Lung (tissue), 12 donors: Measurements from ENCODE around the gene CDX1. TPM values are rescaled to one million over a fixed set of nuclear protein-coding genes. Genes with fewer than 3 reads are reported as not detected.

Experiments used
- ATAC-seq: fragments of 200-7000 bp; cut with Tn5 transposase; one replicate; pipeline ENCODE4 v1.9.1; 2020; ENCODE audit warnings: moderate number of reproducible peaks; ENCODE audit not compliant: insufficient read depth, low FRiP score
- DNase-seq, 3 donors: peaks; one replicate each; pipeline ENCODE4 v3.0.0-alpha.2; 2013 to 2017
- H3K27ac ChIP-seq, 2 donors: one replicate each; pipeline ENCODE4 v1.5.1; 2013; ENCODE audit warnings: mild to moderate bottlenecking in 2 of 2, moderate library complexity in 2 of 2, control low read depth in 1 of 2, inconsistent platforms in 1 of 2, low read depth in 1 of 2, low read length in 1 of 2
- H3K27me3 ChIP-seq, 3 donors: one replicate each; pipeline ENCODE4 v1.5.1; 2013; ENCODE audit warnings: low read length in 2 of 3; ENCODE audit not compliant: control insufficient read depth in 3 of 3, insufficient read depth in 3 of 3
- H3K36me3 ChIP-seq, 4 donors: one replicate each; pipeline ENCODE4 v1.5.1; 2013; ENCODE audit warnings: low read length in 4 of 4, mild to moderate bottlenecking in 1 of 4, moderate library complexity in 1 of 4; ENCODE audit not compliant: control insufficient read depth in 4 of 4, insufficient read depth in 4 of 4
- H3K4me1 ChIP-seq, 5 donors: one replicate each; pipeline ENCODE4 v1.5.1; 2013; ENCODE audit warnings: low read length in 5 of 5, mild to moderate bottlenecking in 2 of 5, moderate library complexity in 1 of 5; ENCODE audit not compliant: control insufficient read depth in 5 of 5, insufficient read depth in 5 of 5
- H3K4me3 ChIP-seq: one replicate; pipeline ENCODE4 v1.5.1; 2013; ENCODE audit warnings: mild to moderate bottlenecking, control low read depth, moderate library complexity
- H3K9ac ChIP-seq, 2 donors: one replicate each; pipeline ENCODE4 v1.5.1; 2013; ENCODE audit warnings: low read length in 2 of 2, control low read depth in 1 of 2; ENCODE audit not compliant: insufficient read depth in 1 of 2
- H3K9me3 ChIP-seq, 4 donors: one replicate each; pipeline ENCODE4 v1.5.1; 2013; ENCODE audit warnings: low read length in 3 of 4, mild to moderate bottlenecking in 1 of 4, moderate library complexity in 1 of 4; ENCODE audit not compliant: control insufficient read depth in 4 of 4, insufficient read depth in 3 of 4
- WGBS, 2 donors: extraction: QIAGEN DNeasy Blood & Tissue Kit; methylation state at CpG; one replicate each; pipeline ENCODE4 v1.1.7; 2013; 5-methylcytosine and 5-hydroxymethylcytosine counted together
- polyA plus RNA-seq, 2 donors: library from polyadenylated mRNA; stranded (reverse); fragments of 200-250 nt; gene quantifications; one replicate each; pipeline ENCODE4 v1.2.1, GENCODE V29; 2013
- total RNA-seq, 2 donors: library from RNA; depleted of rRNA in 1 of 2; stranded (reverse); fragments of >200 nt in 1 of 2; gene quantifications; one replicate each; pipeline ENCODE4 v1.2.1, GENCODE V29; 2014 to 2021
- TF ChIP-seq, protein P1 (sequence below): IDR thresholded peaks from 2 replicates; pipeline ENCODE4 v1.5.1; 2012; ENCODE audit warnings: mild to moderate bottlenecking; ENCODE audit errors: control extremely low read depth, extremely low read depth
- donor health status: control.
- donor health status: control.
- donor health status: Bipolar disorder and iron deficiency.
- donor health status: healthy.
- donor health status: DM: yes; HTN: yes; CAD: no.

CDX1 gene
- total and polyA plus RNA-seq, 4 donors, result 0.09 to 0.43 (median 0.26) TPM

DNA sequence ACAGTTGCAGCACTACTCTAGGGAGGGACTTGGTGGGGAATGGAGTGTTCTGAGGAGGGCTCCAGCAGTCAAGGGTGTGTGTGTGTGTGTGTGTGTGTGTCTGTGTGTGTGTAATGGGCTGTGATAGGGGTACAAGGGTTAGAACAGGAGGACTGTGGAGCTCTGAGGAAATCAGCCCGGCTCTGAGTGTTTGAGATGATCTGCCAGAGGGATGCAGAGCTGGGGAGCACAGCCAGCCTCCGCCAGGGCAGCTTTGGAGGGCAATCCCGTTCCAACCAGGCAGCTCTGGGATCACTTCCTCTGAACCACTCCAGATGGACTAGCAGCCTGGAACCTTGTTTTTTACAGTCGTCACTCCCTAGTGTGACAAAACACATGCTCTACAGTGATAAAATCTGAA is 20.3 kb downstream of the CDX1 start:
- WGBS, 2 donors, result 64 to 66% methylated on average over 4 of the region's 4 CpGs
- no peak overlapping the region for H3K9ac ChIP-seq

DNA sequence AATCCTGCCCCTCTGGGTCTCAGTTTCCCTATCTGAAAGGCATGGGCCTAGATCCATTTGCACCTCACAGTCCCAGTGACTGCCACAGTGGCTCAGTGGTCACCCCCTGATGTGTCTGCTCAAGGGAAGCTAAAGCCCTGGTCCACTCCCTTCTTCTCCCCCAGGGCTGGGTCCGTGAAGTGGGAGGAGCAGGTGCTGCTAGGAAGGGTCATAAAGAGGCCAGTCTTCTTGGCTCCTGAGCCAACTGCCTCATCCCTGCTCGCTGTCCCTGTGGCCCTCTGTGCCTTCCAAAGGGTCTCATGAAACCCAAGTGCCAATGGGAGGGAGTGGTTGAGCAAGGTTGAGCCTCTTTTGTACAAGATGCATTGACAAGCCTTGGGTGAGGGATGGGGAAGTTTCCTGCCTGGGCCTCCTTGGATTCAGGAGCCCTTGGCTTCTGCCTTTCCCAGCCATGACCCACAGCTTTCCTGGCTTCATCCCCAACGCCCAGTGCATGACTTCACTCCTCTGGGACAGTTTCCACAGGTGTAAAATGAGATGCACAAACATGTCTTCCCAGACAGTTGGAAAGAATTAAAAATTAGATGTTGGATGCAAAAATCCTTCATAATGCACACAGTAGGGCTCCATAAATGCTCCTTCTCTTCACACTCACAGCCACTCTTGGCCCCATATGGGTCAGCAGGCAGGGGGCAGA is 21.7 kb downstream of the CDX1 start:
- DNase-seq, result no peak
- H3K27ac ChIP-seq, result no peak overlapping the region
- 58 to 60% methylated on average over 3 of the region's 3 CpGs for WGBS, 2 donors
- peaks cover 3 to 28% (median 13%) of the 10 kb centered on the region in 3 donors for H3K27me3 ChIP-seq
- H3K9me3 ChIP-seq, result peaks cover 0 to 2% (median 0%) of the 10 kb centered on the region in 4 donors
- no peak overlapping the region for H3K9ac ChIP-seq
- no peaks in the 10 kb centered on the region for H3K36me3 ChIP-seq
- H3K4me3 ChIP-seq, result no peak overlapping the region
- no peak for ATAC-seq
- H3K4me1 ChIP-seq, result peaks cover 0 to 19% (median 6%) of the 10 kb centered on the region in 5 donors
- TF ChIP-seq, protein P1, sequence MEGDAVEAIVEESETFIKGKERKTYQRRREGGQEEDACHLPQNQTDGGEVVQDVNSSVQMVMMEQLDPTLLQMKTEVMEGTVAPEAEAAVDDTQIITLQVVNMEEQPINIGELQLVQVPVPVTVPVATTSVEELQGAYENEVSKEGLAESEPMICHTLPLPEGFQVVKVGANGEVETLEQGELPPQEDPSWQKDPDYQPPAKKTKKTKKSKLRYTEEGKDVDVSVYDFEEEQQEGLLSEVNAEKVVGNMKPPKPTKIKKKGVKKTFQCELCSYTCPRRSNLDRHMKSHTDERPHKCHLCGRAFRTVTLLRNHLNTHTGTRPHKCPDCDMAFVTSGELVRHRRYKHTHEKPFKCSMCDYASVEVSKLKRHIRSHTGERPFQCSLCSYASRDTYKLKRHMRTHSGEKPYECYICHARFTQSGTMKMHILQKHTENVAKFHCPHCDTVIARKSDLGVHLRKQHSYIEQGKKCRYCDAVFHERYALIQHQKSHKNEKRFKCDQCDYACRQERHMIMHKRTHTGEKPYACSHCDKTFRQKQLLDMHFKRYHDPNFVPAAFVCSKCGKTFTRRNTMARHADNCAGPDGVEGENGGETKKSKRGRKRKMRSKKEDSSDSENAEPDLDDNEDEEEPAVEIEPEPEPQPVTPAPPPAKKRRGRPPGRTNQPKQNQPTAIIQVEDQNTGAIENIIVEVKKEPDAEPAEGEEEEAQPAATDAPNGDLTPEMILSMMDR, result no peak

More for the DNA sequence above, 20.3 kb downstream of the CDX1 start:
- ATAC-seq, result no peak
- Histone ChIP-seq H3K27ac (no peak overlapping the region), H3K27me3 (peaks cover 3 to 28% (median 13%) of the 10 kb centered on the region in 3 donors), H3K36me3 (no peaks in the 10 kb centered on the region), H3K4me3 (no peak overlapping the region), H3K4me1 (peaks cover 0 to 19% (median 6%) of the 10 kb centered on the region in 5 donors), H3K9me3 (peaks cover 0 to 2% (median 0%) of the 10 kb centered on the region in 4 donors)
- DNase-seq, result peak; percentile 53 to 73 (median 62)
- TF ChIP-seq, protein P1, result no peak

DNA sequence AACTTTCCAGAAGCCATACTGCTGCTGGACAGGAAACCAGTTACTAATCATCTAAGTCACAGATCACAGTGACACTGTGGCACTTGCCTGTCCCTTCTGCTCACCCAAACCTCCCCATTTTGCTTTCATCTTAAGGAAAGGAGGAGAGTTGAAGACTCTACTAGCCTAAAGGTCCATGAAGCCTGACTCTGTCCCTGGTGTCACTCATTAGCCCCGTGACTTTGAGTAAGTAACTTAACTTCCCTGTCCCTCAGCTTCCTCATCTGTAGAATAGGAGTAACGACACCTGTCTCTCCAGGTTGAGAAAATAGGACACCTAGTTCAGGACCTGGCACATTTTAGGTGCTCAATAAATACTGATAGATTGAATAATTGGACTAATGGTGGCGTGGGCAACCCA is 22.7 kb downstream of the CDX1 start:
- no peak overlapping the region for H3K9ac ChIP-seq
- H3K4me1 ChIP-seq, result peaks cover 0 to 19% (median 6%) of the 10 kb centered on the region in 5 donors
- TF ChIP-seq, protein P1, result no peak
- H3K27ac ChIP-seq, result no peak overlapping the region
- H3K9me3 ChIP-seq, result peaks cover 0 to 2% (median 0%) of the 10 kb centered on the region in 4 donors
- DNase-seq (no peak), ATAC-seq (no peak)
- no peak overlapping the region for H3K4me3 ChIP-seq
- no peaks in the 10 kb centered on the region for H3K36me3 ChIP-seq
- 62 to 67% methylated on average over 3 of the region's 3 CpGs for WGBS, 2 donors
- H3K27me3 ChIP-seq, result peaks cover 3 to 28% (median 13%) of the 10 kb centered on the region in 3 donors
